AG09319 (cell line): ENCODE results near the gene ZBTB42.

Experiments
- DNase-seq: peaks from one replicate; pipeline ENCODE4 v3.0.0-alpha.2; 2010; ENCODE audit warnings: low read depth; ENCODE audit errors: extremely low read depth
- CTCF ChIP-seq: IDR thresholded peaks from 2 replicates; pipeline ENCODE4 v1.5.1; 2011; ENCODE audit warnings: low read depth, mild to moderate bottlenecking, inconsistent platforms, low read length, moderate library complexity

The ZBTB42 gene

GRCh38 chr14:104799244-104800014 is 1.5 kb upstream of the ZBTB42 start:
- DNase-seq: no peak
- peak; percentile 31 for TF ChIP-seq CTCF

GRCh38 chr14:104800015-104800770 is 708 bp upstream of the ZBTB42 start:
- TF ChIP-seq CTCF: peak; percentile 28
- DNase-seq: peak; percentile 53

- no peak for DNase-seq
- TF ChIP-seq CTCF: no peak
Observed at GRCh38 chr14:104801520-104802393, 856 bp downstream of the ZBTB42 start.

- no peak for TF ChIP-seq CTCF
- DNase-seq: no peak
Observed at GRCh38 chr14:104802394-104803184, 1.7 kb downstream of the ZBTB42 start.

- DNase-seq: no peak
- TF ChIP-seq CTCF: no peak
Observed at GRCh38 chr14:104803280-104803911, 2.5 kb downstream of the ZBTB42 start.

GRCh38 chr14:104803912-104804410 is 3.1 kb downstream of the ZBTB42 start:
- TF ChIP-seq CTCF: no peak
- no peak for DNase-seq
